ENCODE measurements around the gene SLC5A10.

- no peak for TF ChIP-seq CTCF (conservative IDR thresholded peaks at IDR 0.05; ENCODE audit: low read depth, low read length)
- TF ChIP-seq EZH2 (IDR thresholded peaks at IDR 0.05; ENCODE audit: borderline replicate concordance, low read depth, low read length, poor library complexity, severe bottlenecking): no peak
Observed at GRCh38 chr17:18997650-18998196, 45.8 kb downstream of the SLC5A10 start.

All from A673 (cell line).